ENCODE data around the gene SSH3. TPM values are rescaled to one million over a fixed set of nuclear protein-coding genes. Genes with fewer than 3 reads are reported as not detected.
A peak's percentile ranks its signal among the peaks of the same experiment; 100 is the strongest.

Gene SSH3
- total RNA-seq, 2 donors from 2014 or later = 11.6 to 16.5 TPM

DNA sequence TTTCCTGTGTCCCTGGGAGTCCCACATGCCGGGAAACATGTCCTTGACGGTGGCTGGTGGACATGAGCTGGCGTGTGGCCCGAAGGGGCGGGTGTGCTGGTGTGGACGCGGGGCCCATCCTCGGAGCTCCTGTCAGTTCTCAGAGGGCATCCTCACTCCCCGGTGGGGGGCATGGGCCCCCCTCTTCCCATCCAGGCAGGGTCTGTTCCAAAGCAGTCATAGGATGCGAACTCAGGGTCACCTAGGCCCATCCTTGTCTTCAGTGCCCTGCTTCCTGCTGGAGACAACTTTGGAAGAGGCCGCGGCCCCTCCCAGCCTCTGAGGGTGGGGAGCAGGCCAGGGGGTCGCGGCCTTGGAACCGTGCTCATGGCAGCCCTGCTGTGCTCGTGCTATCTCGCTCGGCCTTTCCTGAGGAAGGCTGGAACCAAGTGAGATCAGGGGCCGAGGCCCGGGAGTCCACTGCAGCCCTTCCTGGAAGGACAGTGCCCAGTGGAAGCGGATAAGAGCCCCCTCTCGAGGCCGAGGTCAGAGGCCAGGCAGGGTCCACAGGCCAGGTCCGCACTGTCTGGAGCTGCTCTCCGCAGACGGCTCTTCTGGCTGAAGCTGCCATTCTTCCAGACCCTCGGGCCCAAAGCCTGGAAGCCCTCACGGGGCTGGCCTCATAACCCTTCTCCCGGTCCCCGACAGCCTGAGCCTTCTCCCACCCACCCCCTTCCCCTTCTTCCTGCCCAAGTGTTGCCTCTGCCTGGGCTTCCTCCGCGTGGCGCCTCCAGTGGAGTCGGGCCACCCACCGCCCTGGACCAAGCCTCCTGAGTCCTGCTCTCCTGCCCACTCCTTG, 28.3 kb upstream of the SSH3 start:
- Mint-ChIP-seq H3K36me3 (peaks cover 37 to 61% of the 10 kb centered on the region in 2 donors), H3K27ac (peak overlapping the region; percentile 96 to 97), H3K9me3 (no peaks in the 10 kb centered on the region)
- DNase-seq (ENCODE audit: low spot score in 2 of 2) (peak in 1 of 2 donors; percentile 59), ATAC-seq (no peak)

DNA sequence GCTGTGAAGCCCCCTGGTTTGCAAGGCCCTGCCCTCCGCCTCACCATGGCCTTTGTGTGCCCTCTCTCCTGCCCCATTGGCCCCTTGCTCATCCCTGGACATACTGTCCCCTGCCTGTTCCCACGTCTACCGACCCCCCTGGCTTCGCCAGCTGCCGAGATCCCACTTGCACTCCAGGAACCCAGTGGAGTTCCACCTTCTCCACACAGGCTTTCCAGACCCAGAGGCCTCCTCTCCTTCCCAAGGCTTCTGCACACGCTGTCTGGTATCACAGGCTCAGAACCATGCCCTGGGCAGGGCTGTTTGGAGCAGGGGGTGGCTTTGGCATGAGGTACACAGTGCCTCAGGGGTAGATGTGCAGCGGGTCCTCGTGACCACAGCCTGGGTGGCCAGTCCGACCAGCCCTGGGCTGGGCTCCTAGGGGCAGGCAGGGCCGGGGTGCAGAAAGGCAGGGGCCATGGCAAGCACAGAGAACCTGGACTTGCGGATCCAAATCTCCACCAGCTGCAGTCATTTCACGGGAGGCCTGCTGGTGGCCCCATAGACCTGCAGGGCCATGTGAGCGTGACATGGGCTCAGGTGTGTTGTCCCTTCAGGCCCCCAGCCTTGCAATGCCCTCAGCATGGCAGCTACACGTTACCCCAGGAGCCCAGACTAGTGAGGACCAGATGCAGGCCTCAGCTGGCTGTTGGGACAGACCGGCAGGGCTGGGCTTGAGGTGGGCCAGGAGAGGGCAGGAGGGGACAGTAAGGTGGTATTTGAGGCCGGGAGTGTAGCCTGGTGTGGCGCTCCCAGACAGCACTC, 27.5 kb upstream of the SSH3 start:
- Mint-ChIP-seq H3K27ac (peak overlapping the region; percentile 70 to 97), H3K36me3 (peaks cover 34 to 60% of the 10 kb centered on the region in 2 donors), H3K9me3 (no peaks in the 10 kb centered on the region)
- peak in 1 of 2 donors; percentile 57 for DNase-seq (ENCODE audit: low spot score in 2 of 2)
- no peak for ATAC-seq

DNA sequence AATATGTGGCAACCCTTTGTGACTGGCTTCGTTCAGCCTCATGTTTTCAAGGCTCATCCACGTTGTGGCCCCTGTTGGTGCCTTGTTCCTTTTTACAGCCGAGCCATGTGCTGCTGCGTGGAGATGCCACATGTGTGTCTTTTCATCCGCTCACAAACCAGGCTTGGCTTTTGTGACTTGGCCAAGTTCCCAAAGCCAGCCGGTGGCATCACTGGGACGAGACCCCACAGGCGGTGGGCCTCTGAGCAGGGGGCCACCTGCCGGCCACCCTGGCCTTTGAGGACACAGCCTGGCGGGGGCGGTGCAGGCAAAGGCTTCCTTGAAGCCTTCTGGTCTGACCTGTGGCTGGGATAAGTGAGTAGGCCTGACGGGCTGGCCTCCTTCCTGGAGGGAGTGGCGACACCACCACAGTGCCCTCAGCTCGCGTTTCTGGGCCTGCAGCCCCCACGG, 26.5 kb upstream of the SSH3 start:
- DNase-seq (ENCODE audit: low spot score in 2 of 2) (peak in 1 of 2 donors; percentile 84), ATAC-seq (peak; percentile 54 to 74)
- Mint-ChIP-seq H3K9me3 (no peaks in the 10 kb centered on the region), H3K27ac (peak overlapping the region; percentile 92 to 97), H3K36me3 (peaks cover 26 to 52% of the 10 kb centered on the region in 2 donors)

DNA sequence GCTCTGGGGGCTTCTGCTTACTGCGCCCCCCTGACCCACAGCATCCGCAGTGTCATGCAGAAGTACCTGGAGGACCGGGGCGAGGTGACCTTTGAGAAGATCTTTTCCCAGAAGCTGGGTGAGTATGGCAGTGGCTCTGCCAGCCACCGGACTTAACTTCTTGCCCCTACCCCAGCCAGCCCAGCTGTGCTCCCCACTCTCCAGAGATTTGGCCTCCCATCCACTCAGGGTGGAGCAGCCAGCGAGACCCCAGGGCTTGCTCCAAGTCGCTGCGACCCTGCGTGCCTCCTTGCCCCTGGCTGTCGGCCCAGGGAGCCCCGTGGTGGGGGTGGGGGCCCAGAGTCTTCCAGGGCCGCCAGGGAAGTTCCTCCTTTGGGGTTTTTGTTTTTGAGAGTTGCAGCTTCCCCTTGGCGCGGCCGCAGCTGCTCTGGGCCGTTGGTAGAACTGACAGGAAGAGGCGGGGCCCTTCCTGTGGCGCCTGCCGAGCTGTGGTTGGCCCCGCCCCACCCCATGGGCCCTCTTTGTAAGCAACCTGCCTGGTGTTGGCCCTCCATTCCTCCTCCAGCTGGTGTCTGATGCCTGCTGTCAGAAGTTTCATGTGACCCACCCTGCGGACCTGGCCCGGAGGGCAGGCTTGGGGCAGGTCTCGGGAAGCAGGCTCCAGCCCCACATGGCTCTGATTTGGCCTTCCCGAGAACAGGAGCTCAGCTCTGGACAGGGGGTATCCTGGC, 25.9 kb upstream of the SSH3 start:
- Mint-ChIP-seq H3K36me3 (peaks cover 25 to 47% of the 10 kb centered on the region in 2 donors), H3K27ac (peak overlapping the region; percentile 92 to 97), H3K9me3 (no peaks in the 10 kb centered on the region)
- DNase-seq (ENCODE audit: low spot score in 2 of 2) (peak; percentile 82 to 89), ATAC-seq (peak; percentile 87 to 89)

DNA sequence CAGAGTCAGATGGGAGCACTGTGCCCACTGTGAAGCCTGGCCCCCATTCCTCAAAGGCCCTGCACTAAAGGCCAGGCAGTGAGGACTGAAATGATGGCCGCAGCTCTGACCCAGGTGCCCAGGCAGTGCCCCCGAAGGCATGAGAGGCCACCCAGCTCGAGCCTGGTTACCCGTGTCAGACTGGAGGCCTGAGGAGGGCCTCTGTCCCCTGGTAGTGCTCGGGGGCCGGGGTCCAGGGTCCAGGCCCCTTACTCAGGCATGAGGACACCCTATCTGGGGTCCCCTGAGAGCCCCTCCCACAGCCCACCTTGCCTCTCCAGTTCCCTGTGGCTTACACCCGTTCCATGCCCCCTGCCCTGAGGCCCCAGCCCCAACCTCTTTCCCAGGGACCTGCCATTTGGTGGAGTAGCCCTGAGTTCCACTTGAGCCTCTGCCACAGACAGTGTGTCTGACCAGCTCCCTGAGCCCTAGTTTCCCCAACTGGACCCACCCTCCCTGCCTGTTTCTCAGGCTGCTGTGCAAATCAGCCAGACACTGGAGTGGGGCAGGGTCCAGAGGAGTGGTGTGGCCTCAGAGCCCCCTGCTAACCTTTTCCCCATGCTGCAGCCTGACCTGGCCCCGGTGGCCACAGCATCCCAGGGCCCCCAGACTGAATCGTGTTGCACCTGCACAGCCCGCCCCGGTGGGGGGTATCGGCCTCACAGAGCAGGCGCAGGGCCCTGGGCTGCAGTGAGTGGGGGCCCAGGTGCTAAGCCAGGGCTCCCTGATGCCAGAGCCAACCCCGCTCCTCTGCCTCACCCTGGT, 25.0 kb upstream of the SSH3 start:
- ATAC-seq (no peak), DNase-seq (ENCODE audit: low spot score in 2 of 2) (peak in 1 of 2 donors; percentile 57)
- Mint-ChIP-seq H3K36me3 (peaks cover 25 to 47% of the 10 kb centered on the region in 2 donors), H3K9me3 (no peaks in the 10 kb centered on the region), H3K27ac (peak overlapping the region; percentile 92 to 97)

DNA sequence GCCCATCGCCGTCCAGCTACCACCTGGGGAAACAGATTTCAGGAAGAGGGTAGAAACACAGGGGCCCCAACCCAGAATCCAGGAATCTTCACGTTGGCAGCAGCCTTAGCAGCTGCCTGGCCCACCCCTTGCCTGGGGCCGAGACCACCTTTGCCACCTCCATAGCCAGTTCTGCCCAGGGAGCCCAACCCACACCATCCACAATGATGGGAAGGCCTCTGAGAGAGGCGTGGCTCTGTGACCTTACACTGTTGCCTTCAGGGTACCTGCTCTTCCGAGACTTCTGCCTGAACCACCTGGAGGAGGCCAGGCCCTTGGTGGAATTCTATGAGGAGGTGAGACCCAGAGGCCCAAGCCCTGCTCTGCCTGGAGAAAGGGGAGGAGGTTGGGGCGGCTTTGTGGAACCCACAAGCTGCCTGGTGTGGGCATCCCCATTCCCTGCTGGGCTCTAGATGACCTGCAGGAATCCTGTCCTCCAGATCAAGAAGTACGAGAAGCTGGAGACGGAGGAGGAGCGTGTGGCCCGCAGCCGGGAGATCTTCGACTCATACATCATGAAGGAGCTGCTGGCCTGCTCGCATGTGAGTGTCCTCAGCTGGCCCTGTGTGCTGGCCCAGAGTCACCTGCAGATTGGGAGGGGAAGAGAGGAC, 24.3 kb upstream of the SSH3 start:
- Mint-ChIP-seq H3K36me3 (peaks cover 25 to 52% of the 10 kb centered on the region in 2 donors), H3K9me3 (no peaks in the 10 kb centered on the region), H3K27ac (peak overlapping the region; percentile 95 to 97)
- DNase-seq (ENCODE audit: low spot score in 2 of 2) (peak in 1 of 2 donors; percentile 53), ATAC-seq (no peak)

DNA sequence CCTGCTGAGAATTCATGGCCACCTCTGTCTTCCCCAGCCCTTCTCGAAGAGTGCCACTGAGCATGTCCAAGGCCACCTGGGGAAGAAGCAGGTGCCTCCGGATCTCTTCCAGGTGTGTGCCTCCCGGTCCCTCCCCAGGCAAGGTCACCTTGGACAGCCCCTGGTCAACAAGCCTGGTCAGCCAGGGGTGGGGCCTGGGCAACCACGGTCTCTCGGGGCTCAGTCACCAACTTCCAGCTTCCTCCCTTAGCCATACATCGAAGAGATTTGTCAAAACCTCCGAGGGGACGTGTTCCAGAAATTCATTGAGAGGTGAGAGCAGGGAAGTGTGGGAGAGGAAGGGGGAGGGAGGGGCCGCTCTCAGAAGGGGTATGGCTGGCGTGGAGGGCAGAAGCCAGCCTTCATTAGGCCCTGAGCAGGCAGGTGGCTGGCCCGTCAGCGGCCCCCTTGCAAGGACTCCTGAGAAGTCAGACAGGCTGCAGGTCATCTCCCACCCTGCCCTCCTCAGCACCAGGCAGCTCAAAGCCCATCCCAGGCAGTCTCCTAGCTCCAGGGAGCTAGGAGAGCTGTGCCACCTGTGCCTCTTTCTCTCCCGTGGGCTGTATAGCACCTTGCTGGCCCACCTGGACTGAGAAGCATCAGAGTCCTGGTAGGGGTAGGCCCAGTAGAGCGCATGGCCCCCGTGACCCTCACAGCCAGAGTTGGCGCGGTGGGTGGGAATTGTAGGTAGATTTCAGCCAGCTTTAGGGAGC, 23.6 kb upstream of the SSH3 start:
- DNase-seq (ENCODE audit: low spot score in 2 of 2) = no peak

DNA sequence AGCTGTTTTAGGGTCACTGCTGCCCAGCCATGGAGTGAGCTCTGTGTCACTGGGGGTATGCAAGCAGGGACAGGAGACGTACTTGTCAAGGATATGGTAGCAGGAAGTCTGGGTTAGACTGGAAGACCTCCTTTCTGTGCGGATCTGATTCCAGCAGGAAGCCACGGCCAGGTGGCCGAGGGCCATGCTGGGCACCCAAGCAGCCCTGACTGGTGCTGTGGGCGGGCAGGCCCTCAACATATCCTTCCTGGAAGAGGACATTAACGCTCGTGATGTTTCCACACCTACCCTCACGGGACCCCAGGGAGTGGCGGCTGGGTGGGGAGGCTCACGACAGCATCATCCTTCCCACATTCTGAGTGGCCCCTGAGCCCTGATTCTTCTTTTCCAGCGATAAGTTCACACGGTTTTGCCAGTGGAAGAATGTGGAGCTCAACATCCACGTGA, 23.0 kb upstream of the SSH3 start:
- Mint-ChIP-seq H3K27ac (peak overlapping the region; percentile 95 to 97), H3K9me3 (no peaks in the 10 kb centered on the region), H3K36me3 (peaks cover 25 to 48% of the 10 kb centered on the region in 2 donors)
- ATAC-seq = no peak
- DNase-seq (ENCODE audit: low spot score in 2 of 2) = peak in 1 of 2 donors; percentile 50

More for the DNA sequence above, 23.6 kb upstream of the SSH3 start:
- no peak for ATAC-seq
- Mint-ChIP-seq H3K9me3 (no peaks in the 10 kb centered on the region), H3K27ac (peak overlapping the region; percentile 95 to 97), H3K36me3 (peaks cover 25 to 48% of the 10 kb centered on the region in 2 donors)

DNA sequence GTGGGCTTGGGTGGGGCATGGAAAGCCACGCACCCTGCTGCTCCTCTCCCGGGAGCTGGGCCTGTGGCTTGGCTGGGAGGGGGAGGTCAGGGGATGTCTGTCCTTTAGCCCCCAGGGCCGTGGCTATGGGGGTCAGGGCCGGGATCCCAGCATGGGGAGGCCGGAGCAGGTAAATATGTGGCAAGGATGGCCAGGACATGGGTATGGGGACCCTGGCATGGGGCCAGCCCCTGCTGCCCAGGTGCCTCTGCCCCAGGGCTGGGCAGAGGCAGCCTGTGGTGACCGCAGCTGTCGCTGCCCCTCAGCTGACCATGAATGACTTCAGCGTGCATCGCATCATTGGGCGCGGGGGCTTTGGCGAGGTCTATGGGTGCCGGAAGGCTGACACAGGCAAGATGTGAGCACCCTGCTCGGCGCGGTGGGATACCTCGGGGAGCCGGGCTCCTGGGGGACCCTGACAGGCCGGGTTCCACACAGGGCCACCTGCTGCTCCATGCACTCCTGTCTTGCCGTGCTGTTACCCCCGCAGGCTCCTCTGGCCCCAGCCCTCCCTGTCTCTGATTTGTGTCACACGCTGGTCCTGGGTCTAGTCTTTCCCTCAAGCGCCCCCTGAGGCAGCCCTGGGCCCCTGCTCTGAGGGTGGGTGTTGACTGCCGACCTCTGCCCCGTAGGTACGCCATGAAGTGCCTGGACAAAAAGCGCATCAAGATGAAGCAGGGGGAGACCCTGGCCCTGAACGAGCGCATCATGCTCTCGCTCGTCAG, 22.4 kb upstream of the SSH3 start:
- peak in 1 of 2 donors; percentile 56 for DNase-seq (ENCODE audit: low spot score in 2 of 2)
- Mint-ChIP-seq H3K36me3 (peaks cover 25 to 43% of the 10 kb centered on the region in 2 donors), H3K27ac (peak overlapping the region; percentile 65 to 97)

DNA sequence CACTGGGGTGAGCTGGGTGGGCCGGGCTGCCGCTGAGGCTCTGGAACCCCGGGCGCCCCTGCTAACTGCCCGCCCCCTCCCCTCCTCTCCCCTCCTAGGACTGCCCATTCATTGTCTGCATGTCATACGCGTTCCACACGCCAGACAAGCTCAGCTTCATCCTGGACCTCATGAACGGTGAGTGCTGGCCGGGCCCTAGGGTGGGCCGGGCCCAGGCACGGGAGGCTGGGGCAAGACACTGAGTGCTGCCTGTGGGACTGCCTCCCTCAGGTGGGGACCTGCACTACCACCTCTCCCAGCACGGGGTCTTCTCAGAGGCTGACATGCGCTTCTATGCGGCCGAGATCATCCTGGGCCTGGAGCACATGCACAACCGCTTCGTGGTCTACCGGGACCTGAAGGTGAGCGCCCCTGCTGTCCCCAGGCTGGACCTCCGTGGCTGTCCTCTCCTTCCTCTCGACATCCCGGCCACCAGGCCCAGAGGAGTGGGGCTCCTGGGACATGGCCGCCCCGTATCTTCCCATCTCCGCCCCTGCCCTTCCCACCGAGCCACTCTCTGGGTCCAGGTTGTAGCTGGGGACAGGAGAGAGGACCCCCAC, 21.7 kb upstream of the SSH3 start:
- peaks cover 25 to 45% of the 10 kb centered on the region in 2 donors for H3K36me3 Mint-ChIP-seq
- DNase-seq (ENCODE audit: low spot score in 2 of 2) (peak in 1 of 2 donors; percentile 50), ATAC-seq (no peak)
- H3K9me3 Mint-ChIP-seq = no peaks in the 10 kb centered on the region
- peak overlapping the region in 1 of 2 donors; percentile 63 for H3K27ac Mint-ChIP-seq

More for the DNA sequence above, 22.4 kb upstream of the SSH3 start:
- no peak for ATAC-seq
- no peaks in the 10 kb centered on the region for H3K9me3 Mint-ChIP-seq

DNA sequence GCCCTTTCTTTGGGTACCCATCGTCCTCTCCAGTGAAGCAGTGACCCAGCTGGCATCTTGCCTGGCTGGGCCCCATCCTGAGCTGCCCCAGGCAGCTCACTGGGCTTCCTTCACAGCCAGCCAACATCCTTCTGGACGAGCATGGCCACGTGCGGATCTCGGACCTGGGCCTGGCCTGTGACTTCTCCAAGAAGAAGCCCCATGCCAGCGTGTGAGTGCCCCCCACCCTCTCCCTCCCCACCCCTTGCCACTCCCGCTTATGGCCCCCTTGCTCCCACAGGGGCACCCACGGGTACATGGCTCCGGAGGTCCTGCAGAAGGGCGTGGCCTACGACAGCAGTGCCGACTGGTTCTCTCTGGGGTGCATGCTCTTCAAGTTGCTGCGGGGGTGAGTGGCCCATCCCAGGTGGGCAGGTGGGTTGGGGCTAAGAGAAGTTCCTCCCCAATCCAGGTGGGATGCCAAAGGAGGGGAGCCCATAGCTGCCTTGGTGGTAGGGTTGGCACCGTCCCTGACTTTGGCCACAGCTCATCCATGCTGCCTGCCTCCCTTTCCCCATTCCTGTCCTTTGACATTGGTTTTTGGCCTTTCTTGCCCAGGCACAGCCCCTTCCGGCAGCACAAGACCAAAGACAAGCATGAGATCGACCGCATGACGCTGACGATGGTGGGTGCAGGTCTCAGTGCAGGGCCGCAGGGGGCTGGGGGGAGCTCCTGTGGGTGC, 21.0 kb upstream of the SSH3 start:
- Mint-ChIP-seq H3K27ac (peak overlapping the region in 1 of 2 donors; percentile 63), H3K9me3 (no peaks in the 10 kb centered on the region), H3K36me3 (peaks cover 29 to 41% of the 10 kb centered on the region in 2 donors)
- DNase-seq (ENCODE audit: low spot score in 2 of 2) (no peak), ATAC-seq (no peak)

DNA sequence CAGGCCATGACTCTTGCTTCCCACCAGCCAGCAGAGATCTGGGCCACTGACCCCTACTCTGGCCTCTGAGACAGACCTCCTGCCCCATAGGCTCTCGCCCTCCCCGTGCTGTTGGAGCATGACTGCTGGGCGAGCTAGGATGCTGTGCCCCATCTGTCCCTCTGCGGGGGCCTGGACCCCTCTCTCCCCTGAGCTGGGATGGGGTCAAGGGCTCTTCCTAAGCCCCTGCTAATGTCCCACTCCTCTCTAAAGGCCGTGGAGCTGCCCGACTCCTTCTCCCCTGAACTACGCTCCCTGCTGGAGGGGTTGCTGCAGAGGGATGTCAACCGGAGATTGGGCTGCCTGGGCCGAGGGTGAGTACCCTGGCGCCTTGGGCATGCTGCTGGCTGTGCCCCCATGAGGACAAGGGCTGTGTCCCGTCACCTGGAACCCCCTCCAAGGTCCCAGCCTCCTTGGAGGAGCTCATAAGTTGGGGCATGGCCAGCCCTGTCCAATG, 20.4 kb upstream of the SSH3 start:
- H3K27ac Mint-ChIP-seq = peak overlapping the region in 1 of 2 donors; percentile 63
- peaks cover 25 to 36% of the 10 kb centered on the region in 2 donors for H3K36me3 Mint-ChIP-seq
- no peak for DNase-seq (ENCODE audit: low spot score in 2 of 2)
- ATAC-seq = no peak
- no peaks in the 10 kb centered on the region for H3K9me3 Mint-ChIP-seq

DNA sequence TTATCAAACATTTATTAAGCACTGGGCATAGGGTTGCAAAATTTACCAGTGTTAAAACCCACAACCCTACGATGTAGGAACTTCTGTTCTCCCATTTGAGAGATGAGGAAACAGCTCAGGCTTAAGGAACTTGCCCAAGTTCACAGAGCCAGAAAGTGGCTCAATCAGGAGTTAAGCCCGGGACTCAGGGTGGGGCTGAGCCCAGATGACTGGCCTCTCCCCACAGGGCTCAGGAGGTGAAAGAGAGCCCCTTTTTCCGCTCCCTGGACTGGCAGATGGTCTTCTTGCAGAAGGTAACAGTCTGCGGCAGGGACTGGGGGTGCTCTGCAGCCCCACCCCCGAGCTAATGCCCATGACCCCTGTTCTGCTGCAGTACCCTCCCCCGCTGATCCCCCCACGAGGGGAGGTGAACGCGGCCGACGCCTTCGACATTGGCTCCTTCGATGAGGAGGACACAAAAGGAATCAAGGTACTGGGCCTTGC, 19.8 kb upstream of the SSH3 start:
- Mint-ChIP-seq H3K36me3 (peaks cover 25 to 36% of the 10 kb centered on the region in 2 donors), H3K27ac (peak overlapping the region in 1 of 2 donors; percentile 63), H3K9me3 (no peaks in the 10 kb centered on the region)
- DNase-seq (ENCODE audit: low spot score in 2 of 2) (no peak), ATAC-seq (no peak)

All from activated naive CD4-positive, alpha-beta T cell treated with anti-CD3 and anti-CD28 coated beads, Interleukin-2, amount 50 U/mL, for 72 hours (primary cell).